HEK293T (cell line): Measurements from ENCODE around the gene YBX3.
A peak's percentile ranks its signal among the peaks of the same experiment; 100 is the strongest.

Source experiments
- CTCF ChIA-PET: fragments of 350-600 bp; formaldehyde crosslinking; extraction: SDS; loops from one replicate; lab custom pipeline; 2021; ENCODE audit warnings: antibody characterized with exemption, inconsistent platforms; lab: Yijun Ruan, JAX
- POLR2A ChIA-PET: fragments of 350-600 bp; formaldehyde crosslinking; extraction: SDS; loops from one replicate; lab custom pipeline; 2020; ENCODE audit warnings: antibody characterized with exemption, inconsistent platforms; lab: Yijun Ruan, JAX
- DNase-seq: peaks from one replicate; pipeline ENCODE4 v3.0.0; 2012; ENCODE audit warnings: mixed read lengths; ENCODE audit errors: extremely low spot score
- ARNT ChIP-seq: fragments of 450-650 bp; IDR thresholded peaks from 2 replicates; pipeline ENCODE4 v1.6.1; 2017; ENCODE audit warnings: mild to moderate bottlenecking
- BHLHE40 ChIP-seq: fragments of 450-650 bp; IDR thresholded peaks from 2 replicates; pipeline ENCODE4 v1.6.1; 2016; ENCODE audit warnings: mild to moderate bottlenecking, moderate library complexity, borderline replicate concordance
- CTBP1 ChIP-seq: fragments of 450-650 bp; IDR thresholded peaks from 2 replicates; pipeline ENCODE4 v1.6.1; 2016; ENCODE audit warnings: borderline replicate concordance
- ELF4 ChIP-seq: fragments of 450-650 bp; IDR thresholded peaks from 2 replicates; pipeline ENCODE4 v1.6.1; 2017; ENCODE audit warnings: antibody characterized with exemption
- FOXA1 ChIP-seq: fragments of 450-650 bp; IDR thresholded peaks from 2 replicates; pipeline ENCODE4 v1.6.1; 2016; ENCODE audit warnings: mild to moderate bottlenecking
- FOXK2 ChIP-seq: fragments of 450-650 bp; IDR thresholded peaks from 2 replicates; pipeline ENCODE4 v1.6.1; 2016; ENCODE audit warnings: mild to moderate bottlenecking
- FOXM1 ChIP-seq: fragments of 450-650 bp; IDR thresholded peaks from 2 replicates; pipeline ENCODE4 v1.6.1; 2017; ENCODE audit warnings: mild to moderate bottlenecking, borderline replicate concordance
- HDGF ChIP-seq: fragments of 450-650 bp; IDR thresholded peaks from 2 replicates; pipeline ENCODE4 v1.6.1; 2017; ENCODE audit warnings: antibody characterized with exemption, borderline replicate concordance
- L3MBTL2 ChIP-seq: fragments of 450-650 bp; conservative IDR thresholded peaks from 2 replicates; pipeline ENCODE4 v1.6.1; 2016; ENCODE audit warnings: mild to moderate bottlenecking
- LEF1 ChIP-seq: fragments of 450-650 bp; IDR thresholded peaks from 2 replicates; pipeline ENCODE4 v1.6.1; 2017; ENCODE audit warnings: mild to moderate bottlenecking, borderline replicate concordance
- NFRKB ChIP-seq: fragments of 450-650 bp; IDR thresholded peaks from 2 replicates; pipeline ENCODE4 v1.6.1; 2016; ENCODE audit warnings: mild to moderate bottlenecking, moderate library complexity
- PKNOX1 ChIP-seq: fragments of 450-650 bp; IDR thresholded peaks from 2 replicates; pipeline ENCODE4 v1.6.1; 2016
- SP1 ChIP-seq: fragments of 450-650 bp; IDR thresholded peaks from 2 replicates; pipeline ENCODE4 v1.6.1; 2017
- SUZ12 ChIP-seq: fragments of 450-650 bp; IDR thresholded peaks from 2 replicates; pipeline ENCODE4 v1.6.1; 2016; ENCODE audit warnings: mild to moderate bottlenecking
- TARDBP ChIP-seq: fragments of 450-650 bp; IDR thresholded peaks from 2 replicates; pipeline ENCODE4 v1.6.1; 2016
- ZNF384 ChIP-seq: fragments of 450-650 bp; IDR thresholded peaks from 2 replicates; pipeline ENCODE4 v1.6.1; 2016

YBX3 gene

DNA sequence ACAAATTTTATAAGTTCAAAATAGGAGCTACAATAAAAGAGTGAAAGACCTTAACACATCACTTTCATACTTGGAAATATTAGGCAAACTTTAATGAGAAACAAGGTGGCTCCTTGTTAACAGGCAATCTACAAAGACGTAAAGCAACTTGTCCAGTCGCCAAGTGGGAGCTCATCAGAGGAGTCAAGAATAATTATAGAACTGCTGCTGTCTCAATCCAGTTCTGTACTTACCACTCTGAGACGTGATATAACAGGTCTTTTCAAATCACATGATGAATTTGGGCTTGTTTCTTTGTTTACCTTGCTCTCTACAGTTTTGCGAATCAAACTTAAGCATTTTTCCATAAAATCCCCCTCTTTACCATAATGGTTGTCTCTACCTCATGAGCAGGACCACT lies 3.6 kb downstream of the YBX3 start:
- no peak for DNase-seq
- ChIA-PET POLR2A (interaction anchor here (1.8 to 2.4 kb wide), 2 partner anchors 107 to 452 kb away, joined by 5 to 11 read pairs; partner anchors contain the start of gene SMIM10L1), CTCF (interaction anchor here (0.8 to 2.5 kb wide), 3 partner anchors 30 to 1313 kb away, joined by 3 to 14 read pairs (median 3); no protein-coding TSS in a partner anchor)
- TF ChIP-seq LEF1 (no peak), ARNT (no peak), HDGF (no peak), PKNOX1 (no peak), SP1 (no peak), NFRKB (no peak), ELF4 (no peak), FOXK2 (no peak), SUZ12 (no peak), ZNF384 (no peak), L3MBTL2 (no peak), CTBP1 (no peak), FOXA1 (no peak)

DNA sequence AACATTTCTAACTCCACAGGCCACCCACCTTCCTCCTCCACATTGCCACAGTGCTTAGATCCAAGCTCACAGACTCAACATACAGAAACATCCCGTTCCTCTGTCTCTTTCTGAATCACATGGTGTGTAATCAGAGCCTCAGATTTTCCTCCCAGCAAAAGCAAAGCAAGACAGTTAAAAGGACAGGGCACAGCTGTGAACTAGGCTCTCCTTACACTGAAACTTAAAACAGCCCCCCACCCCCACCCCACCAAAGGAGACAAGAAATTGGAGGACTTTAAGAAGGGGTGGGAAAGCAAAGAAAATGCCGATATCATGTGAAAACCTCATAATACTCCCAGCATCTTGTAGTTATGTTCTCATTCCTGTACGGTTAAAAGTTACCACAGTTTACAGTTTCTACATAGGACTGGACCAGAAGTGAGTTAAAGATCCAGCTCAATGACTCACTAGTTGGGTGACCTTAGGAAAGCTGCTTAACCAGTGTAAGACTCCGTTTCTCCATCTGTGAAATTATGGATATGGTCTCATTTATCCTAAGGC lies 4.8 kb downstream of the YBX3 start:
- CTCF ChIA-PET = interaction anchor here (0.8 to 2.5 kb wide), 4 partner anchors 21 to 1315 kb away, joined by 3 to 14 read pairs (median 3); no protein-coding TSS in a partner anchor
- TF ChIP-seq TARDBP (no peak), ARNT (no peak), HDGF (no peak), SUZ12 (no peak), CTBP1 (no peak), ELF4 (no peak), FOXM1 (no peak), LEF1 (no peak), SP1 (no peak)
- POLR2A ChIA-PET = interaction anchor here (0.8 to 2.4 kb wide), 5 partner anchors 22 to 453 kb away, joined by 3 to 11 read pairs (median 4); partner anchors contain the start of genes MAGOHB and SMIM10L1
- peak; percentile 16 for DNase-seq

DNA sequence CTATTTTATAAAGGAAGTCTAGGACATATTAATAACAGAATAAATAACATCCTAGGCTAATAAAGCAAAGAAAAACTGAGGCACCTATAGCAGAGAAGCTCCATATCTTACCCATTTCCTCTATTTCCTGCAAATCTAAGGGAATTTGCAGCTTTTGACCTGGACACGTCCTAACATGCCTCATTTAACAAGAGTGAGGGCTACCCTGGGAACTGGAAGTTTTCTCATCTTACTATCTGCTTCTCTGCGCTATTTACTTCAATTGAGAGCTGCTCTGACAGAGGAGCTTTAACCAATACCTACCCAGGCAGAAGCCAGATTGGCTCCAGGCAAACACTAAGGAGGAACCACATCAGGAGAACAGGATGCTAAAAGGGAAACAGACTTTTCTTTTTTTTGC lies 5.7 kb downstream of the YBX3 start:
- CTCF ChIA-PET = interaction anchor here (2.5 kb wide), 1 partner anchor 33 kb away, joined by 14 read pairs; no protein-coding TSS in a partner anchor
- TF ChIP-seq BHLHE40 (no peak), ZNF384 (no peak), HDGF (no peak), FOXM1 (no peak), TARDBP (no peak), PKNOX1 (no peak), LEF1 (no peak), SUZ12 (no peak), SP1 (no peak), L3MBTL2 (no peak), FOXA1 (no peak), NFRKB (no peak), FOXK2 (no peak)
- POLR2A ChIA-PET = interaction anchor here (1.2 to 1.6 kb wide), 2 partner anchors 23 to 351 kb away, joined by 3 to 4 read pairs; no protein-coding TSS in a partner anchor
- no peak for DNase-seq

DNA sequence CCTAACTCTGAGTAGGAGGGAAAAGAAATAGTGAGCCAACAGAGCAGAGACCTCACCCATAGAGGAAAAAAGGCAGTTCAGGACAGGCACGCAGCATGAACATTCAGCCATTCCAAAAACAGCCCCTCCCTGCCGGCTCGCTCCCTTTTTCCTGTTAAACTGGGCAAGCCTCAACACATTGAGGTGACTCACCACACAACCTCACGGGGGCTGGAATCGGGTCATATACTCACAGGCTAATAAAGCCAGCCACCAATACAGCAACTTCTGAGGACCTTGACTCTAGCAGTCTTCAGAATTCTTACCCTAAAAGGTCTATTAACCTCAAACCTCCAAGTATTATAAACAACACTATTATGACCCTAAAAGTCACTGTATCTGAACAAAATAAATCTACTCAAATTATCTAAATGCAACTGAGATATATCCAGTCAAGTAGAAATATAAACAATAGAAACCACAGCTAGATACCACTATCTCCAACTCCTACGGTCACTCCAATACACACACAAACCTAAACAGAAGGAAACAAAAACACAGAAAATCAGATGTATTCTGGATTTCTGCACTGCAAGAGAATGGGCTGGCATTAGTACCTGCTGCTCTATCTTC lies 6.3 kb downstream of the YBX3 start:
- POLR2A ChIA-PET = interaction anchor here (1.2 to 1.6 kb wide), 2 partner anchors 23 to 350 kb away, joined by 3 to 4 read pairs; no protein-coding TSS in a partner anchor
- peak; percentile 70 for DNase-seq
- CTCF ChIA-PET = interaction anchor here (2.5 kb wide), 1 partner anchor 33 kb away, joined by 14 read pairs; no protein-coding TSS in a partner anchor
- no peak for TF ChIP-seq CTBP1
- TF ChIP-seq FOXA1 = no peak
- no peak for TF ChIP-seq SUZ12
- TF ChIP-seq TARDBP = no peak
- TF ChIP-seq ELF4 = no peak
- TF ChIP-seq NFRKB = no peak
- TF ChIP-seq FOXK2 = no peak
- no peak for TF ChIP-seq SP1
- no peak for TF ChIP-seq ZNF384
- TF ChIP-seq PKNOX1 = no peak
- TF ChIP-seq FOXM1 = no peak
- no peak for TF ChIP-seq ARNT

- TF ChIP-seq ELF4 = no peak
- TF ChIP-seq FOXM1 = no peak
- TF ChIP-seq ZNF384 = no peak
- TF ChIP-seq SP1 = no peak
- TF ChIP-seq NFRKB = no peak
- no peak for TF ChIP-seq ARNT
- no peak for TF ChIP-seq BHLHE40
- TF ChIP-seq SUZ12 = no peak
- TF ChIP-seq CTBP1 = no peak
- POLR2A ChIA-PET = no interaction called here
- no peak for DNase-seq
- CTCF ChIA-PET = no interaction called here
These were observed 6.8 kb downstream of the YBX3 start for GRCh38 chr12:10716277-10716676.

GRCh38 chr12:10715491-10715890 lies 7.6 kb downstream of the YBX3 start:
- ChIA-PET POLR2A (no interaction called here), CTCF (no interaction called here)
- no peak for TF ChIP-seq FOXA1
- TF ChIP-seq LEF1 = no peak
- no peak for TF ChIP-seq SUZ12
- no peak for TF ChIP-seq PKNOX1
- TF ChIP-seq FOXK2 = no peak
- no peak for TF ChIP-seq ELF4
- TF ChIP-seq L3MBTL2 = no peak
- TF ChIP-seq ARNT = no peak
- no peak for TF ChIP-seq ZNF384
- TF ChIP-seq BHLHE40 = no peak
- no peak for TF ChIP-seq CTBP1
- no peak for TF ChIP-seq FOXM1
- no peak for TF ChIP-seq NFRKB
- TF ChIP-seq HDGF = no peak
- no peak for TF ChIP-seq TARDBP
- no peak for TF ChIP-seq SP1
- no peak for DNase-seq
